Peyer's patch (tissue), 4 donors: ENCODE data around the gene ACAD11.

Experiments used
- POLR2A ChIP-seq, 2 donors: fragments of 450-650 bp; IDR thresholded peaks; one replicate each; pipeline ENCODE4 v1.5.1; 2017; ENCODE audit warnings: antibody characterized with exemption in 2 of 2, mild to moderate bottlenecking in 2 of 2, moderate library complexity in 2 of 2
- TF ChIP-seq, protein P1 (sequence below), 6 experiments: fragments of 450-650 bp in 4 of 6; fragments of 200-600 bp in 2 of 6; sonication (generic) in 1 of 6; IDR thresholded peaks; one replicate each; pipeline ENCODE4 v1.5.1; 2017 to 2019; ENCODE audit warnings: antibody characterized with exemption in 6 of 6, mild to moderate bottlenecking in 3 of 6, moderate library complexity in 1 of 6

DNA sequence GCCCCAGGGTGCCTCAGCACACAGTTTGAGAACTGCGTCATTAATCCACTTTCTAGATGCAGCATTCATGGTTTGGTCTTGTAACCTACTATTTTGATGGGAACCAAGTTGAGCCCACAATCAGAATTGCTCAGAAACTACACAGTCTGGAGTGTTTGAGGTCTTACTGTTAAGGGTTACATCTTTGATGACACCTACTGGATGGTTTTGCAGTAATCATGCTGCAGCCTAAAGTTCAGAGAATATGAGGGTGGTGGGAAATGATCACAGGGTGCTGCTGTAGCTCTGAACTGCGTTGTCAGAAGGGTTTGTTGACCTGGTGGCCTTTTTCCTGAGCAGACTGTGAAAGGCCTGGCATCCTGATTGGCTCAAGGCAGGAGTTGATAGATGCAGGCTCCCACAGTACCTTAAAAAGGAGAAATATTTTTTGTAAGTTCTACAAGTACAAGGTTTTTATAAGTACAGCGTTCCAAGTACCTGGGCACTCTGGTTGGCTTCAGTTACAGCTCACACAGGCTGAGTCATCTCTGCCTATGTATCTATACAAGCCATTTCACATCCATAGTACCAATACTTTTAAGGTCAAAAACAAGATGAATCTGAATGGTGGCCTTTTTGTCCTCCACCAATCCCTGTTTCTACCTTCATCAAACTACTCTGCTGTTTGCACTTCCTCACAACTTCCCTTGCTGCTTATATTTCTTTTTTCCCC, 123.0 kb downstream of the ACAD11 start:
- no peak for TF ChIP-seq POLR2A (IDR thresholded peaks at IDR 0.05)
- TF ChIP-seq, protein P1, sequence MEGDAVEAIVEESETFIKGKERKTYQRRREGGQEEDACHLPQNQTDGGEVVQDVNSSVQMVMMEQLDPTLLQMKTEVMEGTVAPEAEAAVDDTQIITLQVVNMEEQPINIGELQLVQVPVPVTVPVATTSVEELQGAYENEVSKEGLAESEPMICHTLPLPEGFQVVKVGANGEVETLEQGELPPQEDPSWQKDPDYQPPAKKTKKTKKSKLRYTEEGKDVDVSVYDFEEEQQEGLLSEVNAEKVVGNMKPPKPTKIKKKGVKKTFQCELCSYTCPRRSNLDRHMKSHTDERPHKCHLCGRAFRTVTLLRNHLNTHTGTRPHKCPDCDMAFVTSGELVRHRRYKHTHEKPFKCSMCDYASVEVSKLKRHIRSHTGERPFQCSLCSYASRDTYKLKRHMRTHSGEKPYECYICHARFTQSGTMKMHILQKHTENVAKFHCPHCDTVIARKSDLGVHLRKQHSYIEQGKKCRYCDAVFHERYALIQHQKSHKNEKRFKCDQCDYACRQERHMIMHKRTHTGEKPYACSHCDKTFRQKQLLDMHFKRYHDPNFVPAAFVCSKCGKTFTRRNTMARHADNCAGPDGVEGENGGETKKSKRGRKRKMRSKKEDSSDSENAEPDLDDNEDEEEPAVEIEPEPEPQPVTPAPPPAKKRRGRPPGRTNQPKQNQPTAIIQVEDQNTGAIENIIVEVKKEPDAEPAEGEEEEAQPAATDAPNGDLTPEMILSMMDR (IDR thresholded peaks at IDR 0.05), result no peak
